GM18867 (cell line): ENCODE data around the gene RERE.
"Not testable (repeated sequence)": the region's sequence is repeated elsewhere in the genome, so short reads cannot be mapped to it uniquely, and the experiment has no call there.

Source experiments
- ATAC-seq: cut with Tn5 transposase; IDR thresholded peaks from one replicate; pipeline ENCODE4 v1.9.1; 2021; ENCODE audit warnings: mild to moderate bottlenecking, moderate library complexity; ENCODE audit not compliant: unreplicated experiment

Gene RERE

DNA sequence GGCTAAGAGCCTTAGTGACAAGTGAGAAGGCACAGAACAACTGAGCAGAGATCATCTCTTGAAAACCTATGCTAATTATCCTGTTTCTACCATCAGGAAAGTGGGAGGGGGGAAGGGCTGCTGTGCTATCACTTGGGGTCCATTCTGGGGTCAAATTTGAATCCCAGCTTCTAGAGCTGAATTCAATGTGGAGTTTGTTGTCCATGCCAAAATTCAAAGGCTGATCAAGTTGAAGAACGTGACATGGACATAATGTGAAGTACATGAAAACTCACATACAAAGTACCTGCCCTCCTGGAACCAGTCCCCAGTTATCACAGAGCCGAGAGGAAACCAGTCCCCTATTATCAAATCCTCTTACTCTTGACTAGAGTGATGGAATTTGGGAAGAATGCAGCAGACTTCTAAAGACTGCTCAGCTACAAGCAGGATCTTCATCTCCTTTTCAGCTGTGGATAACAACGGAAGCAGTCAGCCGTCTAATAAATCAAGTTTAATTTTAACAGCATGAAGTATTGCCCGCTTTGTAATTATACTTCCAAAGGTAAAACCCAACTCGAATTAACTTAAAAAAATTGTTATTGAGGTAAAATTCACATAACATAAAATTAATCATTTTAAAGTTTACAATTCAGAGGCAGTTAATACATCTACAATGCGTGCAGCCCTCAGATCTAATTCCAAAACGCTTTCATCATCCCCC, 421.2 kb downstream of the RERE start:
- ATAC-seq, result no peak

DNA sequence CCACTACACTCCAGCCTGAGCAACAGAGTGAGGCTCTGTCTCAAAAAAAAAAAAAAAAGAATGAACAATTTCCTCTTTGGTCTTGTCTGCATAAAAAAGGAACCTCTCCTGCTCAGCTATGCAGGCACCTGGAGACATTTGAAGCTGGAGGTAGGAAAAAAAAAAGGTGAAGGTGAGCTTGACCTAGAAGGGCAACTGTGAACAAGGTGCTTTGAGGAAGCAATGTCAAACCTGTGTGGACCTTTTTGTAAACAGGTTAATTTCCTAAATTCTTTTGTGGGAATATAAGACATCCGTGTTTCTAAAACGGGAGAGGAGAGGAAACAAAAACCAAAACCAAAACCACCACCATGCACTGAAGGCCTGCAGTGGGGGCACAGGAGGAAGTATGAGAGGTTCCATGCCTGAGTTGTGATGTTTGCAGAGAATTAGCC, 422.0 kb downstream of the RERE start:
- no peak for ATAC-seq

DNA sequence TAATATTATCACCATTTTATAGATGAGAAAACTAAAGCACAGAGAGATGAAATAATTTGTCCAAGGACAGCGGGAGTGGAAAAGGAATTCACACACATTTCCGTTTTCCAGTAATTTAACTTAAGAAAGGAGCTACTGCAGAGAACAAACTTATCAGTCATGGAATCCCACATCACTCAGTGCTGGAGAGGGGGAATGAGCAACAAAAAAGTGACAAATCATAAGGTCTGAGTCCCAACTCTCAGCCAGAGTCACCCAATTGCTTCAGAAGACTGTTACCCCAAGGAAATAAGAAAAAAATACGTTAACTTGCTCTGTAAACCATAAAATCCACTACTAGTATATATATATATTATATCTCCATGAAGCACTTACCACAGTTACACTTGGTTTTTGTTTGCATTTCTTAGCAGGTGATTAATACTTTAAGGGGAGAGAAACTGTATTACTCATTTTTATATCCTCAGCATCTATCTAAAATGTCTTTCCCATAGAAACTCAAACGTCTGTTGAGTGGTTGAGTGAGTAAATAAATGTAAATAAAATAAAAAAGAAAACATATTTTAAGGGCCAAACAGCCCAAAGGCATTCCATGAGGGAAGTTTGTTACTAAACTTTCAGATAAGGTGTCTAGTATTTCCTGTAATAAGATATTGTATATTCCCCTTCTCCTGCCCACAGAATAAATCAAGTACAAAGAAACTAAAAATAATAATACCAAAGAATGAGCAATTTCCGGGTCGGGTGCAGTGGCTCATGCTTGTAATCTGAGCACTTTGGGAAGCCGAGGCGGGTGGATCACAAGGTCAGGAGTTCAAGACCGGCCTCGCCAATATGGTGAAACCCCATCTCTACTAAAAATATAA, 422.8 kb downstream of the RERE start:
- ATAC-seq, result no peak

DNA sequence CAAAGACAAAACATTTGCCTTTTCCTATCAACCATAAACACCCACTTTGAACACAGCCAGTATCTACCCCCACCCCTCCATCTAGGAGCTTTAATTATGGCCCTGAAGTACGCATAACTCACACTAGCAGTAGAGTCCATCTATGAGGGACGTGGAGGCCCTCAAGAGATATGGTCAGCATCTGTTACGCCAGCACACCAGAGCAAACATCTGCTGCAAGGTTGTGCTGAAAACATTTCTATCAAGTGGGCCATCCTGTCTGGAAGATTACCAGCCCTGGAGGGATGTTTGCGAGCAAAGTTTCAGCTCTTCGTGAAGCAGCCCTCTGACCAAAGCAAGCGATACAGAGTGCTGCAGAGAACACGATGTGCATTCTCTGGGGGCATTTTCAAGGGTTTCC, 424.9 kb downstream of the RERE start:
- ATAC-seq, result no peak

DNA sequence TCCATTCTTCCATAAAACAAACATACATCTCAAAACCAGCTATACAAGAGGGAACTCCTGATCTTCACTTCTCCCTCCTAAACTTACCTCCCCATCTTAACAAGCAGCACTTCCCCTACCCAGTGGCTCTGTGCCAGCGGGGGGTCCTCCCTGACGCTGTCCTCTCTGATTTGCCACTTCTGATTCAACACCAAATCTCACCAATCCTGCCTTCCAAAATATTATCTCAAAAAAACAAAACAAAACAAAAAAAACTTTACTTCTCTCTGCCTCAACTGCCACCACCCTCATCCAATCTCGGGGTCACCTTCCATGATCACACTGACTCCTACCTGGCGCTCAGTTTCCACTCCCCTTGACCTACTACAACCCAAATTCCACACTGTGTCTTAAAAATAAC, 426.7 kb downstream of the RERE start:
- ATAC-seq, result no peak

DNA sequence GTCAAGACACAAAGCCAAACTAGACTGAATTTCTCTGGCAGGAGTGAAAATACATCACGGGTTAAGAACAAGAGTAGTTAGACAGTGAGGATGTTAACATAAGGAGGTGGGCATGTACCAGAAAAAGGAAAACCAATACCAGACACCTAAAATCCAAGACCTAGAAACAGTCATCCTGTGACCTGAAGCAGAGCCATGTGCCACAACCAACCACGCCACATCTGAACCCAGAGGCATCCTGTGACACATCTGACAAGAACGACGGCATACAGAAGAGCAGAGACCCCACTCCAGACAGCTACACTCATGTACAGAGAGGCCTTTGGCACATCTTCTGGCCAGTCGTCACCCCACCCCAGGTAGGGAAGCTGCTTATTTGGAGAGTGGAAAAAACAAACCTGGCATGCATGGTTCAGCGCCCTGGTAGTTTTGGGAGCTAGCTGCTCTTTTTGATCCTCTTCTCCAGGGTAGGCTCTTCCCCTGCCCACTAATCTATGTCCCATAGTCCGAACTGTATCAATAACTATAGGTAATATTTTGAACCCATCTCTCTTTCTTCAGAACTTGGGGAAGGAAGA, 427.4 kb downstream of the RERE start:
- ATAC-seq, result no peak

DNA sequence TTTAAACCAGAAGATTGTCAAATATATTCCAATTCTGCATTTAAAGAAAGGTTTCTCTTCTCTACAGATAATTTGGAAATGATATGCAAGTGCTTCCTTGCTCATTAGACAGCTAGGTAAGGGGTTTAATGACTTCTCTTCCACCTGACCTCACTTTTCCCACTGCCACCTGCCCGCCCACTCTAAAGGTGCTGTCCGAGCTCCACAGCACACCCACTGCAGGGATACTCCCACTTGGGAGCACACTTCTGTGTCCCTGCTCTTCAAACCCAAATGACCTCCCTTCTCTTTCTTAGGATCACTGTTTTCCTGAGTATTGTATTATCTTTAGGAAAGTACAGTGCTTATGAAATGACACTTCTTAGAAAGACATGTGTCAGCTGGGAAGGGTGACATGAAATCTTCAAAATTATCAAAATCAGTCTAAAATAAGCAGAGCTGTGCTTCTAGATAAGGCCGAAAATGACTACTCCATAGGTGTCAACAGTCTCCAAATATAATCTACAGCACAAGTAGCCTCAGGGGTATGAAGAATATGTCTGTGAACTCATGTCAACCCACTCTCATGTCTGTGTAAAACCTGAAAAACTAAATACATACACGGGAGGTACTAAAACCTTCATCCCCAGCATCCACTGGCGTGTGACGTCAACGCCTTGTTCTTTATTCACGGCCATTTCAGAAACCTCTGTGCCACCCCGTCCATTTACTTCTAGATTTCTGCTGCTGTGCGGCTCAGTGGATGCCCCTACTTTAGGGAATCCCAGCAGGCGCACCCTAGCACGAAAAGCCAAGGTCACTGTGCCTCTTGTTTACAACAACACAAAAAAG, 428.5 kb downstream of the RERE start:
- no peak for ATAC-seq

DNA sequence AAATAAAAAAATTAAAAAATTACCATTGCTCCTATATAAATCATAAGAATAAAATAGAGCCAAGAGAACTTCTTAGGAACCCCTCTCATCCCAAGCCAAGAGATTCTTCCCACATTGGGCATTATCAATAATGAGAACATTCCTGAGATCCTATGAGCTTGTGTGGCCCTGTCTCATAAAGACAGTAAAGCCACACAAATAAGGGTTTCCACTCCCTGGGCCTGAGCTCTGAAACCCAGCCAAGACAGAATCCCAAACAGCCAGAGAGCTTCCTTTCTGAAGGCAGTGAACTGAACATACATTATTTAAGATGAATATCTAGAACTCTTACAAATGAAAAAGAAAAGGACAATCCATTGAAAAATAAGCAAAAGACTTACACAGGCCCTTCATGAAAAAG, 431.2 kb downstream of the RERE start:
- no peak for ATAC-seq

DNA sequence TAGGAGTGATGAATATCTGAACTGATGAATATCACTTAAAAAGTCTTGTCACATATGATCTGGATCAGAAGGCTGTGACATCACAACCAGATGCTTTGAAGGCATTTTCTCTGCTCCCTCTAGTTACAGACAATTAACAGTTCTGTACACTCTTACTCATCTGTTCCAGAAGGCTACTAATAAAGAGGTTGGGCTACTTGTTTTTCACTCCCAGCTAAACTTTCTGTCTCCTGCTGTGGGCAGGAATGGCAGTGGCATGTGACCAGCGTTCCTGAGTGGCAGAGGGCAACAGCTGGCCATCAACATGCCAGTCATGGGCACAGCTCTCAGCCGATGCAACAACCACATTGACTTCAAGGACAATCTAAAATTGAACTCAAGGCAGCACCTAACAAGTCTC, 432.9 kb downstream of the RERE start:
- ATAC-seq, result no peak

DNA sequence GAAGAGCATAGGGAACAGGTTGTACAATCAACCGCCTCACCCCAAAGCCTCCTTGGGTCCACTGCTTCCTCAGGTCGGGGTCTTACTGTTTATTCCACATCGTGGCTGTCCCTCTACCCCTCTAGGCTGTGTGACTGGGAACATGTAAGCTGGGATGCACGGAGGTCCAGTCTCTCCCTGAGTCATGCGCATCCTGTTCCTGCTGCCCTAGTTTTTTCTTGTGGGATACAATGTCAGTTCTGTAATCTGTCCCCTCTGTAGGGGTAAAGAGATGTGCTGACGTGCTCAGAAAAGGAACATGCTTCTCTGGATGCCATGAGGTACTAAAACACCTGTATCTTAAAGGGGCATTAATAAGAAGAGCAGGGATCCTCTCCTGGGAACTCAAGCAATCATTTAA, 433.4 kb downstream of the RERE start:
- no peak for ATAC-seq

DNA sequence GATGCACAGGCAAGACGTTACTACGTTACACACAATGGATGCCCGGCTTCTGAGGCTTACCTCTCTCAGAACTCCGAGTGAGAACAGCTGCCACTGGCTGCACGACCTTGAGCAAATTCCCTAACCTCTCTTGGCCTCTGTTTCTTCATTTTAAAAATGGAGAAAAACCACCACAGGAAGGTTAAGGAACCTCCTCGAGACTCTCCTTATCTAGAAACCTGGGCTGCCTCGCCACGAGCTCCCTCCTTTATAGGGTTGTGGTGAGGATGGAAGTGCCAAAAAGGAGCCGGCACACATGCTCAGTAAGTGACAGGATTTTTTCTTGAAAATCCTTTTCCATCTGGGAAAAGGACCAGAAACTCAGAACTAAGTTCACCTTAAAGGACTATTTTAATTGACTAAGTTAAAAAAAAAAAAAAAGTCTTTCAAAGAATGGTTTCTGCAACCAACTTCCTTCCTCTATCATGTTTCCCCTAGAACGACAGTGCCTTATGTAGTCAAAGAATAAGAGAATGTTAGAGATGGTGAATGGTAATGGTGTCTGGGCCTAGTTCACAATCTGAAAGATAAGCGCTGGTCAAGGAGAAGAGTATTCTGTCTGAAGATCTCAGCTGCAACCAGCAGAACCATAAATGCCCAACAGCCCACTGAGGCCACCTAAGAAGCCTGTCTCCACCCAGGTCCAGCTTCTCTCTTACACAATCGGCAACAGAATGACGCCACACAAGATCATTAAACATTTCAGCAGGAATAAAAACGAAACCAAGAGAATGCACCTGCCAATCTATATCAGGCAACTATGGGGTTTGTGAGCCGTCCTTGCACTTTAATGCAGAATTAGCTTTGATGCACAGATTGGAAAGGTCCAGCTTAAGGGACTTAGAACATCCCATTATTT, 434.6 kb downstream of the RERE start:
- no peak for ATAC-seq

DNA sequence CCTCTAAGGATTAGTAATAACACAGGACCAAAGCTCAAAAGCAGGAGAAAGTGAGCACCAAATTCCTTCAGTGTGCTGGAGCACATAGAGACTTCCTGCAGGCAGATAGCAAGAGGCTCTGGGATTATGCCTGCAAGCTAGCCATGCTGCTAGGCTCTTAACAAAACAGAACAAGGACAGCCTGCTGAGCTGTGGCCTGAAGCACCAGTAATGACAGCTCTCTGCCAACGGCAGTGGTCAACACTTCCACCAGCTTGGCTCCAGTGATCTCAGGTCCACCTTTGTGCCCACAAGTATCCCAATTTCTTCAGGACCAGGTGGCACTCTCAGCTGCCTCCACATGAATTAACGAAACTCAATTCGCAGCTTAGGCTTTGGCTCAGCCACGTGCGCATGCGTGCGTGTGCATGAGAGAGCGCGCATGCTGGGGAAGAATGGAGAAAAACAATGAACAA, 435.4 kb downstream of the RERE start:
- ATAC-seq, result no peak

DNA sequence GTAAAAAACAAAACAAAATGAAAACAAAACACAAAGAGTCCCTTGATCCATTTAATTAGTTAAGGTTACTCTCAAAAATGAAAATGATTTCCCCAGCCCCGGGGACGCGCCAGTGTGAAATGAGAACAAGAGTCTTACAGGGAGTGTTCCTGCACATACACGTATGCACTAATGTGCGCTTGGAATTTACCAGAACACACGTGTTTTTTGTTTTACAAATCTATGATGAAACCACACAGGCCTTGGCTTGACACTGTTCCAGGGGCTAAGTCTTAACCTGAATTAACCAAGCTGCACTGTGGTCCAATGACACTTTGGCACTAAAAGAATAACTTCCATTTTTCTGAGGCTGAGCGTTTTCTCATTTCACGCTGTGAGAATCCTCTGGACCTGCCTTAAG, 435.8 kb downstream of the RERE start:
- ATAC-seq, result no peak

DNA sequence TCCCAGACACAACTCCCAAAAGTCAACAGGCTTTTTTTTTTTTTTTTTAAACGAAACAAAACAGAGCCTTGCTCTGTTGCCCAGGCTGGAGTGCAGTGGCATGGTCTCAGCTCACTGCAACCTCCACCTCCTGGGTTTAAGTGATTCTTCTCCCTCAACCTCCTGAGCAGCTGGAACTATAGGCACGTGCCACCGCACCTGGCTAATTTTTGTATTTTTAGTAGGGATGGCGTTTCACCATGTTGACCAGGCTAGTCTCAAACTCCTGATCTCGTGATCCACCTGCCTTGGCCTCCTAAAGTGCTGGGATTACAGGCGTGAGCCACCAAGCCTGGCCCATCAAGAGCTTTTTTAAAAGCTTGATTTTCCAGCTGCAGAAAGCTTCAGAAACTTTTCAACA, 437.1 kb downstream of the RERE start:
- not testable (repeated sequence) for ATAC-seq

DNA sequence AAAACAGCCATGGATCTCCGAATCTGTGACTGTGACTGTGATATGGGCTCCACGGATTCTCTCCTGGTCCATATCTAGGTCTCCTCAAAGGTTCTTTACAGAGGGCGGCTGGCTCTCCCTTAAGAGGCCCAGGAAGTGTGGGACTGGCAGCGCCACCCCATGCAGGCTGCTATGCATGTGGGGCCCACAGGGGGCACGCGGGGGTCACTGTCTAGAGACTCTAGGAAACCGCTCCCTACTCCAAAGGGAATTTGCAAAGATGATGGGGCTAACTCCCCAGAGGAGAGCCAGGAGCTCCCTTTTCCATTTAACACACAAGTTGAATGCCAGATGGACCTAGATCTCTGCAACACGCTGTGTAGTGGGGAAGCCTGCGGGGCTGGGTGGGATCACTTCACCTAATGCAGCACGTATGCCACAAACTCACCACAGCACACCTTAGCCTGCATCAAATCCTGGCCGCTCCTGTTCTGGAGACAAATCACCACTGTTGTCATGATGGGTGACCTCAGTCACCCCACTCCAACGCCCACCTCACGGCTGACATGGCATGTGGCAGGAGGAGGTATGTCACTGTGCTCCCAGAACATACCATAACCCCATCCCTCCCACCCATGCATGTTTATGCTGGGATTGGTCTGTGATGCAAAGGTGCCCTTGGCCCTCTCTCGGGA, 437.8 kb downstream of the RERE start:
- ATAC-seq, result no peak

DNA sequence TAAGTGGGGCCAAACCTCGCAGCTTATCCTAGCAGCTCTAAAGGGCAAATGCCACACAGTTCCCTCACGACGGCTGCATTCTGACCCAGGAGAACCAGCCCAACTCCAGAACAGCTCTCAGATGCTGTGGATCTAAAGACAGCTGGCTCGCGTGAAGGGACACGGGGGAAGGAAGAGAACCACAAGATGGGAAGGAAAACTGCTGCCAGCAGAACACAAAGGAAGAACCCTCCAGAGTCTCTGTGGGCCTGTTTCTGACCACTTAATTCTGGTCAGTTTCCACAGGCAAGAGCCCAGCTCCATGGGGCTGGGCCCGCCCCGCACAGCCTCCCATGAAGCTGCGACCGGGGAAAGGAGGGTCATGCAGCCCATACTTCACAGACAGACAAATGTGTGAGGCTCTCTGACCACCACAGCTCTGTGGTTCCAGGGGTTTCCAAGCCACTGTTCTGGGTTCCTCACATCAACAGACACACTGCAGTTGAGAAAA, 438.4 kb downstream of the RERE start:
- ATAC-seq, result no peak

DNA sequence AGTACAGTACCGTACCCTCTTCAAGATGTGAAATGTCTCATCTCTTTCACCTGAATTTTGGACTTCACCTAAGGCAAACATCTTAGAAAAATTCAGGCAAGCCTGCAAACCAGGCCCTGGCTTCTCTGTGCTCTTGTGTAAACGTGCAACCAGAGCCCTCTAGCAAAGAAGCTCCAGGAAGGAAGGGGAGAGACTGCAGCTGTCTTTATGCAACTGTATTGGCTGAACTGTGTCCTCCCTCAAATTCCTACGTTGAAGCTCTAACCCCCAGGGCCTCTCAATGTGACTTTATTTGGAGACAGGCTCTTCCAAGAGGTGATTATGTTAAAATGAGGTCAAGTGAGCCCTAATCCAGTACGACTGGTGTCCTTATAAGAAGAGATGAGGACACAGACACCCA, 439.3 kb downstream of the RERE start:
- no peak for ATAC-seq

DNA sequence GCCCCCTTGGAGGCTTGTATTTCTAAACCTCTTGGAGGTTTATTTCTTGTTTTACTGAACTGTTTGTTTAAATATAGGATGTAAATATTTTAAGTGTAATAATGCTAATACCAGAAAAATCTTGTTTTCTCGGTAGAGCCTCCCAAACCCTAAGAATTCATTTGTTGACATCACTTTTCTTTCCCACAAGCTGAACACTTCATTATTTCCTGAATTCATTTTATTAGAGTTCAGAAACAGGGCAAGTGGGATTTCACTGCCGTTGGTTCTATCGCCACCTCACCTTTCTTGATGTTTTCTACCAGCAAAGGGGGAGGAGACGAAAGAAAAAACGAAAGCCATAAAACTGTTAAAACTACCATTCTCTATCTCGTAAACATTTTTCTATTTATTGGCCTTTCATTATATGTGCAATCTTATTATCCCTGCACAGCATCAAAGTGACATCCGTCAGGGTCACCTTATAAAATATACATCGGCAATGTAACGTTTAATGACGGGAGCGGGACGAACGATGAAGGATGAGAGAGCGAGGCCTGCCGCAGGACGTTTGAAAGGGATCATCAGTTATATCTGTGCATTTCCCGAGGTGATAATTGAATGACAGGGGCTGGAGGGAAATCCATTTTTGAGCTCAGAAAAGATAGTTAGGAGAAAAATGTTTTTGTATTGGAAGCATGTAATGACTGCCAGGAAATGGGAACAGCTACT, 440.0 kb downstream of the RERE start:
- no peak for ATAC-seq

DNA sequence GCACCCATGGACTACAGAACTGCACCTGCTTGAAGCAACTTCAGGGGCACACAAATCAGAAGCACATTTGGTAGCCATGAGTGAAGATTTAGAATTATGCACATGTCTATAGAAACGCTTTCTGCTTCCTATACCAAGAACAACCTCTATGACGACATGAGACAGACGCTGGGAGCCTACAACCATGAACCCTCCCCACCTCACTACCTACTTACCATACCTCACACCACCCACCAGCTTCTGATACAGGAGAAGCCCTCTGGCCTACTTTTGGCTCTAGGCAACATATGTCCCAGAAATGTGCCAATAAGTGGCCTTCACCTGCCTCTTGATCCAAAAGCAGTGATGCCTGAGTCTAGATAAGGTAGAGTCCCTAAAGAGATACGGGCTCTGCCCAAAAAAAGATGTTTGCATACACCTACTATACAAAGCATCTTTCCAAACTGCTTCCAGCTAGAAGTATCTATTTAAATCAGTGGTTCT, 441.0 kb downstream of the RERE start:
- ATAC-seq, result no peak
